ENCODE results near the gene OR13G1. TPM values are rescaled to one million over a fixed set of nuclear protein-coding genes. Genes with fewer than 3 reads are reported as not detected.

The OR13G1 gene
- total and polyA plus RNA-seq, 2 of the 13 experiments (the other 11 are each of a cell fraction or from before 2014, with no cell fraction given): not detected

GRCh38 chr1:247716546-247716945 is 37.0 kb upstream of the OR13G1 start, which contains the start of gene OR6F1 (continued):
- TF ChIP-seq, protein P1, sequence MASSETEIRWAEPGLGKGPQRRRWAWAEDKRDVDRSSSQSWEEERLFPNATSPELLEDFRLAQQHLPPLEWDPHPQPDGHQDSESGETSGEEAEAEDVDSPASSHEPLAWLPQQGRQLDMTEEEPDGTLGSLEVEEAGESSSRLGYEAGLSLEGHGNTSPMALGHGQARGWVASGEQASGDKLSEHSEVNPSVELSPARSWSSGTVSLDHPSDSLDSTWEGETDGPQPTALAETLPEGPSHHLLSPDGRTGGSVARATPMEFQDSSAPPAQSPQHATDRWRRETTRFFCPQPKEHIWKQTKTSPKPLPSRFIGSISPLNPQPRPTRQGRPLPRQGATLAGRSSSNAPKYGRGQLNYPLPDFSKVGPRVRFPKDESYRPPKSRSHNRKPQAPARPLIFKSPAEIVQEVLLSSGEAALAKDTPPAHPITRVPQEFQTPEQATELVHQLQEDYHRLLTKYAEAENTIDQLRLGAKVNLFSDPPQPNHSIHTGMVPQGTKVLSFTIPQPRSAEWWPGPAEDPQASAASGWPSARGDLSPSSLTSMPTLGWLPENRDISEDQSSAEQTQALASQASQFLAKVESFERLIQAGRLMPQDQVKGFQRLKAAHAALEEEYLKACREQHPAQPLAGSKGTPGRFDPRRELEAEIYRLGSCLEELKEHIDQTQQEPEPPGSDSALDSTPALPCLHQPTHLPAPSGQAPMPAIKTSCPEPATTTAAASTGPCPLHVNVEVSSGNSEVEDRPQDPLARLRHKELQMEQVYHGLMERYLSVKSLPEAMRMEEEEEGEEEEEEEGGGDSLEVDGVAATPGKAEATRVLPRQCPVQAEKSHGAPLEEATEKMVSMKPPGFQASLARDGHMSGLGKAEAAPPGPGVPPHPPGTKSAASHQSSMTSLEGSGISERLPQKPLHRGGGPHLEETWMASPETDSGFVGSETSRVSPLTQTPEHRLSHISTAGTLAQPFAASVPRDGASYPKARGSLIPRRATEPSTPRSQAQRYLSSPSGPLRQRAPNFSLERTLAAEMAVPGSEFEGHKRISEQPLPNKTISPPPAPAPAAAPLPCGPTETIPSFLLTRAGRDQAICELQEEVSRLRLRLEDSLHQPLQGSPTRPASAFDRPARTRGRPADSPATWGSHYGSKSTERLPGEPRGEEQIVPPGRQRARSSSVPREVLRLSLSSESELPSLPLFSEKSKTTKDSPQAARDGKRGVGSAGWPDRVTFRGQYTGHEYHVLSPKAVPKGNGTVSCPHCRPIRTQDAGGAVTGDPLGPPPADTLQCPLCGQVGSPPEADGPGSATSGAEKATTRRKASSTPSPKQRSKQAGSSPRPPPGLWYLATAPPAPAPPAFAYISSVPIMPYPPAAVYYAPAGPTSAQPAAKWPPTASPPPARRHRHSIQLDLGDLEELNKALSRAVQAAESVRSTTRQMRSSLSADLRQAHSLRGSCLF (CRISPR knock-in tag; IDR thresholded peaks at IDR 0.05; ENCODE audit: borderline replicate concordance): no peak
- TF ChIP-seq, protein P2, sequence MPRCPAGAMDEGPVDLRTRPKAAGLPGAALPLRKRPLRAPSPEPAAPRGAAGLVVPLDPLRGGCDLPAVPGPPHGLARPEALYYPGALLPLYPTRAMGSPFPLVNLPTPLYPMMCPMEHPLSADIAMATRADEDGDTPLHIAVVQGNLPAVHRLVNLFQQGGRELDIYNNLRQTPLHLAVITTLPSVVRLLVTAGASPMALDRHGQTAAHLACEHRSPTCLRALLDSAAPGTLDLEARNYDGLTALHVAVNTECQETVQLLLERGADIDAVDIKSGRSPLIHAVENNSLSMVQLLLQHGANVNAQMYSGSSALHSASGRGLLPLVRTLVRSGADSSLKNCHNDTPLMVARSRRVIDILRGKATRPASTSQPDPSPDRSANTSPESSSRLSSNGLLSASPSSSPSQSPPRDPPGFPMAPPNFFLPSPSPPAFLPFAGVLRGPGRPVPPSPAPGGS (CRISPR knock-in tag; IDR thresholded peaks at IDR 0.05): no peak
- no peak for TF ChIP-seq ZNF292 (CRISPR knock-in tag; IDR thresholded peaks at IDR 0.05; ENCODE audit: borderline replicate concordance, low read depth)
- no peak for TF ChIP-seq DZIP1 (CRISPR knock-in tag; IDR thresholded peaks at IDR 0.05)
- TF ChIP-seq ZNF598 (CRISPR knock-in tag; IDR thresholded peaks at IDR 0.05; ENCODE audit: borderline replicate concordance): no peak
- no peak for TF ChIP-seq ZNF446 (CRISPR knock-in tag; IDR thresholded peaks at IDR 0.05)
- no peak for TF ChIP-seq ZNF547 (CRISPR knock-in tag; IDR thresholded peaks at IDR 0.05)
- TF ChIP-seq, protein P3, sequence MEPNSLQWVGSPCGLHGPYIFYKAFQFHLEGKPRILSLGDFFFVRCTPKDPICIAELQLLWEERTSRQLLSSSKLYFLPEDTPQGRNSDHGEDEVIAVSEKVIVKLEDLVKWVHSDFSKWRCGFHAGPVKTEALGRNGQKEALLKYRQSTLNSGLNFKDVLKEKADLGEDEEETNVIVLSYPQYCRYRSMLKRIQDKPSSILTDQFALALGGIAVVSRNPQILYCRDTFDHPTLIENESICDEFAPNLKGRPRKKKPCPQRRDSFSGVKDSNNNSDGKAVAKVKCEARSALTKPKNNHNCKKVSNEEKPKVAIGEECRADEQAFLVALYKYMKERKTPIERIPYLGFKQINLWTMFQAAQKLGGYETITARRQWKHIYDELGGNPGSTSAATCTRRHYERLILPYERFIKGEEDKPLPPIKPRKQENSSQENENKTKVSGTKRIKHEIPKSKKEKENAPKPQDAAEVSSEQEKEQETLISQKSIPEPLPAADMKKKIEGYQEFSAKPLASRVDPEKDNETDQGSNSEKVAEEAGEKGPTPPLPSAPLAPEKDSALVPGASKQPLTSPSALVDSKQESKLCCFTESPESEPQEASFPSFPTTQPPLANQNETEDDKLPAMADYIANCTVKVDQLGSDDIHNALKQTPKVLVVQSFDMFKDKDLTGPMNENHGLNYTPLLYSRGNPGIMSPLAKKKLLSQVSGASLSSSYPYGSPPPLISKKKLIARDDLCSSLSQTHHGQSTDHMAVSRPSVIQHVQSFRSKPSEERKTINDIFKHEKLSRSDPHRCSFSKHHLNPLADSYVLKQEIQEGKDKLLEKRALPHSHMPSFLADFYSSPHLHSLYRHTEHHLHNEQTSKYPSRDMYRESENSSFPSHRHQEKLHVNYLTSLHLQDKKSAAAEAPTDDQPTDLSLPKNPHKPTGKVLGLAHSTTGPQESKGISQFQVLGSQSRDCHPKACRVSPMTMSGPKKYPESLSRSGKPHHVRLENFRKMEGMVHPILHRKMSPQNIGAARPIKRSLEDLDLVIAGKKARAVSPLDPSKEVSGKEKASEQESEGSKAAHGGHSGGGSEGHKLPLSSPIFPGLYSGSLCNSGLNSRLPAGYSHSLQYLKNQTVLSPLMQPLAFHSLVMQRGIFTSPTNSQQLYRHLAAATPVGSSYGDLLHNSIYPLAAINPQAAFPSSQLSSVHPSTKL (CRISPR knock-in tag; IDR thresholded peaks at IDR 0.05): no peak
- no peak for TF ChIP-seq ZNF879 (CRISPR knock-in tag; IDR thresholded peaks at IDR 0.05)
- TF ChIP-seq, protein P4, sequence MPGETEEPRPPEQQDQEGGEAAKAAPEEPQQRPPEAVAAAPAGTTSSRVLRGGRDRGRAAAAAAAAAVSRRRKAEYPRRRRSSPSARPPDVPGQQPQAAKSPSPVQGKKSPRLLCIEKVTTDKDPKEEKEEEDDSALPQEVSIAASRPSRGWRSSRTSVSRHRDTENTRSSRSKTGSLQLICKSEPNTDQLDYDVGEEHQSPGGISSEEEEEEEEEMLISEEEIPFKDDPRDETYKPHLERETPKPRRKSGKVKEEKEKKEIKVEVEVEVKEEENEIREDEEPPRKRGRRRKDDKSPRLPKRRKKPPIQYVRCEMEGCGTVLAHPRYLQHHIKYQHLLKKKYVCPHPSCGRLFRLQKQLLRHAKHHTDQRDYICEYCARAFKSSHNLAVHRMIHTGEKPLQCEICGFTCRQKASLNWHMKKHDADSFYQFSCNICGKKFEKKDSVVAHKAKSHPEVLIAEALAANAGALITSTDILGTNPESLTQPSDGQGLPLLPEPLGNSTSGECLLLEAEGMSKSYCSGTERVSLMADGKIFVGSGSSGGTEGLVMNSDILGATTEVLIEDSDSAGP (CRISPR knock-in tag; IDR thresholded peaks at IDR 0.05; ENCODE audit: borderline replicate concordance): no peak
- no peak for TF ChIP-seq ZNF34 (CRISPR knock-in tag; IDR thresholded peaks at IDR 0.05; ENCODE audit: borderline replicate concordance)
- TF ChIP-seq ZFY (CRISPR knock-in tag; IDR thresholded peaks at IDR 0.05): no peak
- TF ChIP-seq FIP1L1 (IDR thresholded peaks at IDR 0.05; ENCODE audit: borderline replicate concordance, insufficient read depth, low read depth, low read length): no peak
- TF ChIP-seq ZMYM2 (CRISPR knock-in tag; IDR thresholded peaks at IDR 0.05): no peak

All from HepG2 (cell line).